ENCODE measurements around the gene TRIM45.

- TF ChIP-seq EZH2 (IDR thresholded peaks at IDR 0.05) (no peak), CTCF (IDR thresholded peaks at IDR 0.05) (no peak)
Observed at GRCh38 chr1:117146072-117146471, 24.5 kb upstream of the TRIM45 start.

Data from neural progenitor cell (in vitro differentiated cells).